Activated naive CD4-positive, alpha-beta T cell treated with anti-CD3 and anti-CD28 coated beads, Interleukin-2, amount 50 U/mL, for 24 hours (primary cell): Measurements from ENCODE around the gene HOXA1.
"Not testable (repeated sequence)": the region's sequence is repeated elsewhere in the genome, so short reads cannot be mapped to it uniquely, and the experiment has no call there.

Source experiments
- H3K27ac Mint-ChIP-seq: one replicate; pipeline ENCODE4 v1.8.0; 2021; ENCODE audit warnings: mild to moderate bottlenecking, mixed read lengths
- H3K27me3 Mint-ChIP-seq: one replicate; pipeline ENCODE4 v1.8.0; 2021; ENCODE audit warnings: mixed read lengths
- H3K36me3 Mint-ChIP-seq: one replicate; pipeline ENCODE4 v1.8.0; 2021; ENCODE audit warnings: mixed read lengths
- H3K4me1 Mint-ChIP-seq: one replicate; pipeline ENCODE4 v1.8.0; 2021; ENCODE audit warnings: mixed read lengths
- H3K4me3 Mint-ChIP-seq: one replicate; pipeline ENCODE4 v1.8.0; 2021; ENCODE audit warnings: mild to moderate bottlenecking, mixed read lengths
- H3K9me3 Mint-ChIP-seq: one replicate; pipeline ENCODE4 v1.8.0; 2021; ENCODE audit warnings: mixed read lengths

Gene HOXA1

GRCh38 chr7:27065709-27066108 lies 30.1 kb downstream of the HOXA1 start:
- no peaks in the 10 kb centered on the region for H3K9me3 Mint-ChIP-seq
- H3K27ac Mint-ChIP-seq: no peak overlapping the region
- peaks cover 4% of the 10 kb centered on the region for H3K27me3 Mint-ChIP-seq
- H3K4me1 Mint-ChIP-seq: peaks cover 8% of the 10 kb centered on the region
- H3K4me3 Mint-ChIP-seq: no peak overlapping the region
- no peaks in the 10 kb centered on the region for H3K36me3 Mint-ChIP-seq

GRCh38 chr7:27064661-27065060 lies 31.1 kb downstream of the HOXA1 start:
- Mint-ChIP-seq H3K4me1 (peaks cover 8% of the 10 kb centered on the region), H3K27ac (no peak overlapping the region), H3K27me3 (peaks cover 8% of the 10 kb centered on the region), H3K4me3 (no peak overlapping the region), H3K36me3 (no peaks in the 10 kb centered on the region), H3K9me3 (no peaks in the 10 kb centered on the region)

- no peak overlapping the region for H3K4me3 Mint-ChIP-seq
- H3K4me1 Mint-ChIP-seq: peaks cover 8% of the 10 kb centered on the region
- no peaks in the 10 kb centered on the region for H3K9me3 Mint-ChIP-seq
- no peak overlapping the region for H3K27ac Mint-ChIP-seq
- H3K27me3 Mint-ChIP-seq: peaks cover 12% of the 10 kb centered on the region
- no peaks in the 10 kb centered on the region for H3K36me3 Mint-ChIP-seq
Measured at GRCh38 chr7:27064159-27064558, 31.6 kb downstream of the HOXA1 start.

GRCh38 chr7:27062946-27063345 lies 32.9 kb downstream of the HOXA1 start:
- Mint-ChIP-seq H3K27ac (no peak overlapping the region), H3K4me3 (no peak overlapping the region), H3K4me1 (peaks cover 8% of the 10 kb centered on the region), H3K36me3 (no peaks in the 10 kb centered on the region), H3K27me3 (peaks cover 14% of the 10 kb centered on the region), H3K9me3 (no peaks in the 10 kb centered on the region)

DNA sequence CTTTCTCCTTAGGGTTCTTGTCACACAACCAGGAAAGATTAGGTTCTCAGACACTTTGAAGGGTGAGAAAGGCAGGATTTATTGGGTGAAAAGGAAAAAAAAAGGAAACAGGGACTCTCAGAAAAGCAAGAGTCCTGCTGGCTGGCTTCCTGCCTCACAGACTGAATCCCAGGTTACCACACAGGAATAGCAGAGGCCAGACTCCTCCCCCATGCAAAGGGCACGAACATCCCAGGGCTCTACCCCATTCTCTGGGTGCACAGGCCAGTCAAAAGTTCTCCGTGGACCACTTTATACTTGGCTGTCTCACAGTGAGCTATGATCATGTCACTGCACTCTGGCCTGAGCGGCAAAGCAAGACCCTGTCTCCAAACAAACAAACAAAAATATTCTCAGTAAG lies 42.6 kb downstream of the HOXA1 start:
- H3K27me3 Mint-ChIP-seq: peaks cover 1% of the 10 kb centered on the region
- no peaks in the 10 kb centered on the region for H3K9me3 Mint-ChIP-seq
- no peak overlapping the region for H3K4me3 Mint-ChIP-seq
- no peaks in the 10 kb centered on the region for H3K4me1 Mint-ChIP-seq
- H3K36me3 Mint-ChIP-seq: no peaks in the 10 kb centered on the region
- H3K27ac Mint-ChIP-seq: no peak overlapping the region

- Mint-ChIP-seq H3K36me3 (no peaks in the 10 kb centered on the region), H3K27me3 (no peaks in the 10 kb centered on the region), H3K4me1 (no peaks in the 10 kb centered on the region), H3K9me3 (peaks cover 4% of the 10 kb centered on the region), H3K4me3 (no peak overlapping the region), H3K27ac (no peak overlapping the region)
Measured at GRCh38 chr7:27051451-27051850, 44.3 kb downstream of the HOXA1 start.

DNA sequence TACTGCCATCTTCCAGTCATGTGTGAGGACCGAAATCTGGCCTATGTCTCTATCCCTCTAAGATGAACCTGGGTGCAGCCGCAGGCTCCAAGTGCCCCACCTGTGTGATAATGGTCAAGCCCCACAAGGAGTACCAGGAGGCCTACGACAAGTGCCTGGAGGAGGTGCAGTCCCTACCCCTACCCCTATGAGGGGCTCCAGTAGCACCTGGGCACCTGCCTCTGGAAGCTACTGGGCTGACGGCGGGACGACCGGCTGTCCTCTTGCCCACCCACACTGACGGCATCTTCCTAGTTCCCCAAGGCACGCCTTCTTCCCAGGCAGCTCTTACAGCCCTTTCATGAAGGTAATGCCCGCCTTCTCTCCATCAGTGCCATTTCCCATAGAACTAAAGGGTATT lies 47.4 kb downstream of the HOXA1 start:
- Mint-ChIP-seq H3K27me3 (no peaks in the 10 kb centered on the region), H3K36me3 (no peaks in the 10 kb centered on the region), H3K4me3 (no peak overlapping the region), H3K27ac (no peak overlapping the region), H3K4me1 (no peaks in the 10 kb centered on the region), H3K9me3 (peaks cover 4% of the 10 kb centered on the region)

DNA sequence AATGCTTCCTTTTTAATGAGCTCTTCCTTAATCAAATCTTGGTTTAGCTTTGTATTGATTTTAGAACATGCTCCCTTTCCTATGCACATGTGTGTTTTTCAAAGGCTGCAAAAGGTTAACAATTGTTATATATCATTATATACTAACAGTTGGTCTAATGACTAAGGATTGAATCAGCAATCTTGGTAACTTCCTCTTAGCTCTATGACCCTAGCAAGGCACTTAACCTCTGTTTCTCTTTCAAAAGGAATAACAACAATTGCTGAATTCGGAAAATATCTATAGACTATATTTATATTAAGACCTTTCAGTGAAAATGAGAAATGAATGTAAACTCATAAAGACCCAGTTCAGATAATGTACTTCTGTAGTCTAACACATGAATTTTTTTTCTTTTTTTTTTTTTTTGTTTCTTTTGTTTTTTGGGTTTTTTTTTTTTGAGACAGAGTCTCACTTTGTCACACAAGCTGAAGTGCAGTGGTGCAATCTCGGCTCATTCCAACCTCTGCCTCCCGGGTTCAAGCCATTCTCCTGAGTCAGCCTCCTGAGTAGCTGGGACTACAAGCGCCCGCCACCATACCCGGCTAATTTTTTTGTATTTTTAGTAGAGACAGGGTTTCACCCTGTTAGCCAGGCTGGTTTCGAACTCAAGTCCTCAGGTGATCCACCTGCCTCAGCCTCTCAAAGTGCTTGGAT lies 48.8 kb downstream of the HOXA1 start:
- Mint-ChIP-seq H3K27ac (no peak overlapping the region), H3K4me3 (no peak overlapping the region), H3K4me1 (no peaks in the 10 kb centered on the region), H3K27me3 (peaks cover 3% of the 10 kb centered on the region), H3K36me3 (no peaks in the 10 kb centered on the region), H3K9me3 (peaks cover 4% of the 10 kb centered on the region)

- H3K27ac Mint-ChIP-seq, H3K27me3 Mint-ChIP-seq, H3K9me3 Mint-ChIP-seq, H3K4me1 Mint-ChIP-seq, H3K36me3 Mint-ChIP-seq, H3K4me3 Mint-ChIP-seq: not testable (repeated sequence)
Measured at GRCh38 chr7:27045972-27046371, 49.8 kb downstream of the HOXA1 start.

GRCh38 chr7:27045066-27045465 lies 50.7 kb downstream of the HOXA1 start:
- not testable (repeated sequence) for H3K4me1 Mint-ChIP-seq, H3K9me3 Mint-ChIP-seq, H3K4me3 Mint-ChIP-seq, H3K27me3 Mint-ChIP-seq, H3K36me3 Mint-ChIP-seq, H3K27ac Mint-ChIP-seq
